Measurements from ENCODE around the gene DCLK1.

GRCh38 chr13:35824825-35825224 lies 306.4 kb downstream of the DCLK1 start:
- TF ChIP-seq CTCF (IDR thresholded peaks at IDR 0.05; ENCODE audit: low read depth, low read length, missing input control) = no peak
- no peak for TF ChIP-seq FOXA1 (IDR thresholded peaks at IDR 0.05)
